Colon (tissue), 2 donors: ENCODE data around the gene C1RL.
"Not testable (repeated sequence)": the region's sequence is repeated elsewhere in the genome, so short reads cannot be mapped to it uniquely, and the experiment has no call there.

Experiments used
- FAIRE-seq: peaks from 2 replicates; lab custom pipeline; 2012; peaks lifted over from hg19 to GRCh38; lab: Jason Lieb, UNC
- donor health status: control.
- donor health status: control.

C1RL gene

DNA sequence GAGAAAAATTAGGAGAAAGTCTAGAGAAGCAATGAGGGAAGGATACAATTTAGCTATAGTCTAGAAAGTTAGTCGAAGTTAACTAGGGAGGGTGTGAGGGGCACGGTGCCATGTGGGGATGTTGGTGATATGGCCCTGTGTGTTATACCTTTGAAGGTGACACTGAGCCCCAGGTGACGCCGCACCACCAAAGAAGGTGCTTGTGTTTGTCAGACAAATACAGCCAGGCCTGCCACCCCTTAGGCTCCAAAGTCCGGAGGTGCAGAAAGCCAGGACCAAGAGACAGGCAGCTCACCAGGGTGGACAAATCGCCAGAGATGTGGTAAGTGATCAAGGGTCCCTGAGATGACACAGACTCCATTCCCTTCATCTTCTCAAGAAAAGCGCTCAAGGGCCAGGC is 47.4 kb downstream of the C1RL start:
- no peak for FAIRE-seq

DNA sequence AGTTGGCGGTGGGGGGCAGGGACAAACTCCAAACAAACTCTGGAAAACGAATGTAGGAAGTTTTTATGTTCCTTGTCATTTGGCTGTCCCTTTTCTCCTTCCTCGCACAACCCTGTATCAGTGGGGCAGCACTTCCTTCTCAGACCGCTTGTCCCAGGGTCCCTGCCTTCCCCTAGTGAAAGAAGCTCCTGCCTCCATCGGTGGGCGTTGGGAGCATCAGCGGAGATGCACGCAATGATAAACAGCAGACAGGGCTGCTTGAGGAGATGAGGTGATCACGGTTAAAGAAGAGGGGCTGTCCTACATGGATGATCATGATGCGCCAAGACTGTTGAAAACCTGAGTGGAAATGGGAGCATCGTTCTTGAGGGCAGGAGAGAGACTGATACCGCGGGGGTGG is 47.9 kb downstream of the C1RL start:
- no peak for FAIRE-seq

DNA sequence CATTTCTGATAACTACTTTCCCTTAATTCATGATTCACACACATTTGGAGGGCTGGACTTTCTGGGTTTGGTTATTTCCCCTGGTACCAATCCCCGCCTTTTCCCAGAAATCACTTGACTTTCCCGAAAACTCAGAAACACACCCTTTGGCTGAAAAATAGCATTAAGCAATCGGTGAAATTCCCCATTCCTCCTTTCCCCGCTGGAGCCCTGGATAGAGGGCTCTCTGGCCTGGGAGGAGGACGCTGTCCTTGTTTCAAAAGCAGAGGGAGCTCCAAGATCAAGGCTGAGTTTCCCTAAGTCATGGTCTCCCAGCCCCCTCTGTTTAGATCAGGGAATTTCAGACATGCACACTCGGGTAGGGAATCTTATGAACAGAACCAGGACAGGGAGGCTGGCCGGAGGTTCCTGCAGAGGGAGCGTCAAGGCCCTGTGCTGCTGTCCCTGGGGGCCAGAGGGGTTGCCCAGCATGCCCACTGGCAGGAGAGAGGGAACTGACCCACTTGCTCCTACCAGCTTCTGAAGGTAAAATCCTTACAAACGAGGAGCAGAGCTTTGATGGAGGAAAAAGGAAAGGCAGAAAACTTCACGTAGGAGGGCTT is 48.6 kb downstream of the C1RL start, which contains the start of gene C1S:
C1S (plus strand) TSS at position 366 of the 602 bp plus-strand sequence. CDS start 1,195 bp downstream, outside the sequence.
- FAIRE-seq, result no peak

DNA sequence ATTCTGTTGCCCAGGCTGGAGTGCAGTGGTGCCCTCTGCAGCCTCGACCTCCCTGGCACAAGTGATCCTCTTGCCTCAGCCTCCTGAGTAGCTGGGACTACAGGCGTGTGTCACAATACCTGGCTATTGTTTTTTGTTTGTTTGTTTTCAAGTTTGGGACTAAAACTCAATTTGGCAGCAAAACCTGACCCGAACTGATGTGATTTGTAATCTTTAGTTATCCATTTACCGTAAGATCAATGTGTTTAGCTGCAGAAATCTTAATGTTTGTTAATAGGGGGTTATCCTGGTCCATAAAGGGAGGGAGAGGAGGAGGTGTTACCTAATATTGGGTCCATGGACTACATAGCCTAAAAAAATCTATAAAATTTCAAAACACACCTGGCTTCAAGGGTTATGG is 49.2 kb downstream of the C1RL start:
- FAIRE-seq, result no peak

DNA sequence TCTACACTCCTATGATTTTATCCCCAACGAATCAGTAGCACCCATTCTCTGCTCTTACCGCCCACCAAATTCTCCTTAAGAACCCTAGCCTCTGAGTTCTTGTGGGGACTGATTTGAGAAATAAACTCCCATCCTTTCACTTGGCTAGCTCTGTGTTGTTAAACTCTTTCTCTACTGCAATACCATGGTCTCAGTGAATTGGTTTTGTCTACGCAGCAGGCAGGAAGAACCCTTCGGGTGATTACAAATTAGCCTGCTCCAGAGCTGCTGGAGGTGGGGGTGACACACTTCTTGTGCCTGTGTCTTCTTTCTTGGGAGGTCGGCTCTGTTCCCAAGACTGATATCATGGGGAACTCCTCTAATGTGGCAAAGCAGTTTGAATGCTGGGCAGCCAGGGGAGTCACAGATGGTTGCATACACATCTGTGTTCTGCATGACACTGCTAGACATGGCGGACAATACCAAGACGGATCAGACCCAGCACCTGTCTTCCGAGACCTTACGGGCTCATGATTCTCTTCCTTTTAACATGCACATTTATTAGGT is 50.1 kb downstream of the C1RL start:
- FAIRE-seq, result no peak

DNA sequence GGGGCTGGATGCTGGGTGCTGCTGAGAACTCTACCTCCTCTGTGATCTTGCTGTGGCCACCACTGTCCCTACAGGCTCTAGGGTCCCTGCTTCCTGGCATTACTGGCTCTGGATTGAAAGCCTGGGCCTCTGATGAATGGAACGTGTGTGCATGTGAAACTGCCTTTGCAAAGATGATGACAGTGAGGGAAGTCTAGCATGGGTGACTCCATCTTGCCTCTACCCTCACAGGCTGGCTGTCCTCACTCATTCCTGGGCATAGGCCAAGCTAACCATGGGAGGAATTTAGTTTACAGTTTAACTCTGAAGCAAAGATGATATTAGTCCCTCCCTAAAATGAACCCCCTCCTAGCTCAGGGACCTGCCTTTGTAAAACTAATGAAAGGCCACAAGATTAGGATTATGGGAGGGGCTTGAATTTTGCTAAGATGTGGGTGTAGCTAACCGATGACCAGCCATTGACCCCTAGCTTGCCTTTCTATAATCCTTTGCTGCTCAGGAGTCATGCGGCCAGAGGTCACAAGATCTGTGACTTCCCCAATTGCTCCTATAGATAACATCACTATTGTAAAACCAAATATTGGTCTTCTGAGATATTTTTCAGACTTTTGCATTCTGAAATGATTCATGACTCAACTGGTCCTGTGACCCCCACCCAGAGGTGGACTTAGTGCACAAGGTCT is 50.7 kb downstream of the C1RL start:
- FAIRE-seq, result no peak

DNA sequence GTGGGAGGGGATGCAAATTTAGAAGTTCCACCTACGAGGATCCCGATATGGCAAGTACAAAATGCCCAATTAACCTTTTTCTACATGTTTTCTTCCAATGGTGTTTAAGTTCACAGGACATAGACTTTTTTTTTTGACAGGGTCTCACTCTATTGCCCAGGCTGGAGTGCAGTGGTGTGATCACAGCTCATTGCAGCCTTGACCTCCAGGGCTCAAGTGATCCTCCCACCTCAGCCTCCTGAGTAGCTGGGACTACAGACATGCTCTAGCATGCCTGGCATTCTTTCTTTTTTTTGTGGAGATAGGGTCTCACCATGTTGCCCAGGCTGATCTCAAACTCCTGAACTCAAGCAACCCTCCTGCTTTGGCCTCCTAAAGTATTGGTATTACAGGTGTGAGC is 53.3 kb downstream of the C1RL start:
- not testable (repeated sequence) for FAIRE-seq

DNA sequence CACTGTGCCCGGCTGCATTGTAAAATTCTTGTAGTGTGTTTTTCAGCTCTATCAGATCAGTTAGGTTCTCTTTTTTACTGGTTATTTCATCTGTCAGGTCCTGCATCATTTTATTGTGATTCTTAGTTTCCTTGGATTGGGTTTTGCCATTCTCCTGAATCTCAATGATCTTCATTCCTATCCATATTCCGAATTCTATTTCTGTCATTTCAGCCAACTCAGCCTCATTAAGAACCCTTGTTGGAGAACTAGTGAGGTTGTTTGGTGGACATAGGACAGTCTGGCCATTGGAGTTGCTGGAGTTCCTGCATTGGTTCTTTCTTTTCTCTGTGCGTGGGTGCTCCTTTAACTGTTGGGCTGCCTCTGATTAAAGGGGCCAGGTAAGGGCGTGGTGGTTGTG is 54.1 kb downstream of the C1RL start:
- no peak for FAIRE-seq

DNA sequence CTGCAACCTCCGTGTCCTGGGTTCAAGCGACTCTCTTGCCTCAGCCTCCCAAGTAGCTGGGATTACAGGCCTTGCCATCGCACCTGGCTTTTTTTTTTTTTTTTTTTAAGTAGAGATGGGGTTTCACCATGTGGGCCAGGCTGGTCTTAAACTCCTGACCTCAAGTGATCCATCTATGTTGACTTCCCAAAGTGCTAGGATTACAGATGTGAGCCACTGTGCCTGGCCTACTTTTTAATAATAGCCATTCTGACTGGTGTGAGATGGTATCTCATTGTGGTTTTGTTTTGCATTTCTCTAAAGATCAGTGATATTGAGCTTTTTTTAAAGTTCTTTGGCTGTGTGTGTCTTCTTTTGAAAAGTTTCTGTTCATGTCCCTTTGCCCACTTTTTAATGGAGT is 59.0 kb downstream of the C1RL start:
- not testable (repeated sequence) for FAIRE-seq

DNA sequence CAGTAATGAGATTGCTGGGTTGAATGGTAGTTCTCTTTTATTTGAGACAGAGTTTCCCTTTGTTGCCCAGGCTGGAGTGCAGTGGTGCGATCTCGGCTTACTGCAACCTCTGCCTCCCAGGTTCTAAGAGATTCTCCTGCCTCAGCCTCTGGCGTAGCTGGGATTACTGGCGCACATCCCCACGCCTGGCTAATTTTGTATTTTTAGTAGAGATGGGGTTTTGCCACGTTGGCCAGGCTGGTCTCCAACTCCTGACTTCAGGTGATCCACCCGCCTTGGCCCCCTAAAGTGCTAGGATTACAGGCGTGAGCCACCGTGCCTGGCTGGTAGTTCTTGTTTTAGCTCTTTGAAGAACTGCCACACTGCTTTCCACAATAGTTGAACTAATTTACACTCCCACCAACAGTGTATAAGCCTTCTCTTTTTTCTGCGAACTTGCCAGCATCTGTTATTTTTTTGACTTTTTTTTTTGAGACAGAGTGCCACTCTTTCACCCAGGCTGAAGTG is 59.5 kb downstream of the C1RL start:
- FAIRE-seq, result not testable (repeated sequence)

DNA sequence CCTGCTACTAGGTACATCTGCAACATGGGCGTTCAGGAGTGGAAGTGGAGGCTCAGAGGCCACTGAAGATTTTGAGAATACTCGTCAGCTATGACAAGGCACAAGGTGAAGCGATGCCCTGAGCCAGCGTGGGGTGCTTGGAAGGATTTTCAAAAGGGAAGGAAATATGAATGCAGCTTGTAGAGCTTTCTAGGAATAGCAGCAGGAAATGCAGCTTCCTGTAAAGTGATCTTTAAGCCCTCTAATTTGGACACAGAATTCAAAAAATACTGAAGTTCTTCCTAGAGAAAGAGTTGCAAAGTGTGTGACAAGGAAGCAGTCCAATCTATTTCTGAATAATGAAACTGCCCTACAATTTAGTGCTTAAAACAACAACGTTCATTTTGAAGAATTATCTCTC is 61.7 kb downstream of the C1RL start:
- no peak for FAIRE-seq

DNA sequence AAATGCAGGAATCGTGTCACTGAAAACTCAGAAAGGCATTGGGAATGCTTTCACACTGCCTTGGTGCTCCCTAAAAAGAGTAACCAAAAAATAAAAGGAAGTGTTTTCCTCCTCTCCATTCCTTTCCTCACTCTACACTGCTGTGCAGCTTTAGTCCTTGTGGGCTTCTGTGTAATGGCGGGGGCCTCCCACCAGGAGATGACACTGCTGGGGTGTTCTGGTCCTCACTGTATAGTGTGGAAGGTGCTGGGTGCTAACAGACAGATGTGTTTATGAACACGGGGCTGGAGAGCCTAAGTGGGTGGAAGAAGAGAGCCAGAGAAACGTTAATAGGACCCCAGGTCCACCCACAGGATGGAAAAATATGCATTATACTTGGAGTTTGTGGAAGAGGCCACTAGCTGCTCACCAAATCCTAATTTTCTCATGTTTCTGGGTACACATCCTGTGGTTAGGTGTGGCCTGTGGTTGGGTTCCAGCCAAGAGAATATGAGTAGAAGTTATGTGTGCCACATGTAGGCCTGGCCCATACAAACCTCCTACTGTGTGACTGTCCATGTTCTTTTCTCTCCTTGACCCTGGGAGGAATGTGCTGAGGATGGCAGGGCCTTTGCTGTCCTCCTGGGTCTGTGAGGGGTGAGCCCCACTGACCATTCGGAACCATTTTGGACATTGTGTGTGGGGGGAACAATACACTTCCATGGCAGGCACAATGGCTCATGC is 62.5 kb downstream of the C1RL start:
- FAIRE-seq, result no peak

DNA sequence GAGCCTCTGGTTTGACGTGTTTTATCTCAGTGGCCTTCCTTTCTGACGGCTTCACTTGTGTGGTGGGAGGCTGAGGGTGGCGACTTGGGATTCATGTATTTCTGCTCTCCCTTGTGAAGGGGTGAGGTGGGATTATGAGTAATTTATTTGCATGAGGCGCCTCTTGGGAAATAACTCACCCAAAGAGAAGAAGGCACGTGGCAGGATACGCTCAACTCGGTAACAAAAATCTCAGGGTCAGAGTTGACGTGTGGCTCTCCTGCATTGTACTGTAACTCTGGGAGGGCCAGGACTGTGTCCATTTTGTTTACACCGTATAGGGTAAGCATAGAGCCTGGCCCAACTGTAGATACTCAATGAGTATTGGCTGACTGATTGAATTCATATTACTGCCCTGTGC is 63.1 kb downstream of the C1RL start:
- no peak for FAIRE-seq
